GDM1 (cell line): ENCODE data around the gene MRC1.

Experiments used
- DNase-seq: peaks from one replicate; lab custom pipeline; 2025; lab: John Stamatoyannopoulos, UW

MRC1 gene

DNA sequence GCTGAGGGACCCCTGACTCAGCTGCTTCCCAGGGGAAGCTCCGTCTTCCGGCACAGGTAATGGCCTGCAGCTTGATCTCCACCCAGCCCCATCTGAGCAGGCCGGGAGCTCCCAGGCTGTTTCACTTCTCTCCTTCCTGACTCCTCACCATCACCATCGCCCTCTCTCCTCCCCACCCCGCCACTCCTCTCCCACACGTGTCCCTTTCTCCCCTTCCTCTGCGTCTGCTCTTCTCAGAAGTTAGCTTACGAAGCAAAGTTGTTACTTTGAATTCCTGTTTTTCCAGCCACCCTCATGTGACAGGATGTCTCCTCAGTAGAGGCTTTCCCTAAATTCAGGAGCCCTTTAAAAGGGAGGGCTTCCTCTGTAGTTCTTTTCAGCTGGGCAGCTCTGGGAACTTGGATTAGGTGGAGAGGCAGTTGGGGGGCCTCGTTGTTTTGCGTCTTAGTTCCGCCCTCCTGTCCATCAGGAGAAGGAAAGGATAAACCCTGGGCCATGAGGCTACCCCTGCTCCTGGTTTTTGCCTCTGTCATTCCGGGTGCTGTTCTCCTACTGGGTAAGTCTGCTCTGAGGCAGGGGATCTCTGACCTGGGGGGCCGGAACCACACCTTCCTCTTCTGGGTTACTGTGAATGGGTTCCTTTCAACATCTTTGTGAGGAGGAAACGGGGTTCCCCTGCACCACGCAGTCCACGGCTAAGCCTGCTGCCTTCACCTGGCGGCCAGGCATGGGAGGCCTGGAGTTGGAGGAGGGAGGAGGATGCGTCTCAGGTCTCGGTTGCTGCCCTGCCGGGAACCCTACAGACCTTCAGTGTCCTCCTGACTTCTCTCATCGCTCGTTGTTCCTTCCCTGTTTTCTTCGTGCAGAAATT lies at the start of gene MRC1:
Gene MRC1, plus strand, starts transcription at position 378 of the 871 bp plus-strand sequence. Its CDS starts 118 bp downstream, at position 496.
- DNase-seq = no peak

DNA sequence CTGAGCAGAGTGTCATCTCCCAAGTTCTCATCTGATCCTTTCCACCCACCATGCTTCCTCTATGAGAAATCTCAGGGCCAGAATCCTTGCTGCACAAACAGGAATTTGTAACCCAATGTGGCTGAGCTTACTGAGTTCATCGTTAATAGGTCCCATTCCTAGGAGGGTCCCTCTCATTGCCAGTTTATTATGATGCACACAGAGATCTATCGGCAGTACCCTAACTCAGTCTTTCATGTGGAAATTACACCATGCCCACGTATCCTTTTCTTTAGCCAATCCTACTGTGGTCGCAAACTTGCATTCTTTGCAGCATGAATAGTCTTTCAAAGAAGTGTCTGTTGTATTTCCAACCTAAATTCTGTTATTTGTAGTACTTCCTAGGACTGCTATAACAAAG lies 45.0 kb upstream of the MRC1 start:
- no peak for DNase-seq

DNA sequence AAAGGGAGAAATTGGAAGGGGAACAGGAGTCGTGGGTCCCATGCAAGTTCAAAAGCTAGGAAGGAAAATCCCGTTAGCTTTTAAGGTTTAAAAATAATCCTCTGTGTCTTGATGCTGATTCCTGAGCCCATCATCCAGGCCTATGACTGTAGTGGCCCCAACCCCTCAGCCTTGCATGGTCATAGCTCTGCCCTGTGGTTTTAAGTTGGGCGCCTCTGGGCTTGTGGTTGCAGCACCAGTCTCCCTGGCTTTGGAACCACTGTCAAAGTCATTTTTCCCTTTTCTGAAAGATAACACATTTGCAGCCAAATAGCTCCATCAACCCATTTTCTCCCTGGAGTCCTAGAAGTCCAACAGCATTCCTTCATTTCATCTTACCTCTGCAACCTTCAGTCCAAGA lies 43.5 kb upstream of the MRC1 start:
- DNase-seq = no peak

DNA sequence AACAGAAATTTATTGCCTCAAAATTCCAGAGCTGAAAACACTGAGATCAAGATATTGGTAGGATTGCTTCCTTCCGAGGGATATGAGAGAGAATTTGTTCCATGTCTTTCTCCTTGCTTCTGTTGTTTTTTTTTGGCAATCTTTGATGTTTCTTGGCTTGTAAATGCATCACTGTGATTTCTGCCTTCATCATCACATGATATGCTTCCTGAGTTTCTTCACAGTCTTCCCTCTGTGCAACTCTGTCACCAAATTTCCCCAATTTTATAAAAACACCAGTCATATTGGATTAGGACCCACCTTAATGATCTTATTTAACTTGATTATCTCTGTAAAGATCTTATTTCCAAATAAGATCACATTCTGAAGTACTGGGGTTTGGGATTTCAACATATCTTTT lies 42.4 kb upstream of the MRC1 start:
- DNase-seq = no peak

DNA sequence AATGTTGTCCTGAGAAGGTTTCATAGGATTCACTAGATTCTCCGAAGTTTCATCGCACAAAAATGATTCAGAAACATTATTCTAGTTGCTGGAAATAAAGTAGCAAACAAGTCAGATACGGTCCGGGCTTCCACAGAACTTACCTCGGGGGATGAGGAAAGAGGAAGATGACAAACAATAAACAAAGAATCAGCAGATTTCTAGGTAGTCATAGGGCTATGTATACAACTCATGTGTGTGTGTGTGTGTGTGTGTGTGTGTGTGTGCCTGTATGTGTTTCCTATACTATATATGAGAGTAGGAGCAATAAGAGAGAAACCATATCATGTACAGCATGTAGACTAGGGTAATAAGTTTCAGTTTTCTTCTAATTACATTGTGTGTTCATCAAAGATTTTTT lies 40.7 kb upstream of the MRC1 start:
- DNase-seq = no peak

DNA sequence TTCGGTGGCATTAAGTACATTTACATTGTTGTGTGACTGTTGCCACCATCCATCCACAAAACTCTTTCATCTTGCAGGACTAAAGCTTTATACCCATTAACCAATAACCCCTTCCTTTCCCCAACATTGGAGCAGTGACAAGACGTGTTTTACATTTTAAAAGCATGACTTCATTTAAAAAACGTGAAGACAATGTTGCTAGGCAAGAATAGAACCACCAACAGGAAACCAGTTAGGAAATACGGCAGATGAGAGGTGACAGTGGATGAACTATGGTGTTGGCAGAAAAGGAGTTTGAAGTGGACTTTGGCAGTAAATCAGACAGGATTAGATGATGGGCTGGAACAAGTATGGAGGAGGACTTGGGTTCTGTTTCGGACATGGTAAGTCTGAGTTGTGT lies 40.2 kb upstream of the MRC1 start:
- no peak for DNase-seq

DNA sequence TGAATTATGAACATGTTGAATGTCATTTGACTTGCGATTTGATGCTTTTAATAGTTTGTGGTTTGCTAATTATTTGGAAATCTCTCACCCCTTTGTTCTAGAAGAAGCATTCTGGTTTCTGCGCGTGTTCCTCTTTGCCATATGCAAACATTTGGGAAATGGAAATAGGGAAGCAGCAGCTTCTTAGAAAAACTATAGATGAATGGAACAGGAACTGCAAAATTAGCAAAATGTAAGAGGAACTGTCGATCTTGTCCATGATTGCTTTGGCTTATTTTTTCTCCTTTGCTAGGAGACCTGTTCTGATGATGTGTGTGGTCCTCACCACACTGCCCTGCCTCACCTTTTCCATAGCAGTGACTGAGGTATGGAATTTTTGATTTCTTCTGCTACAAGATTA lies 38.1 kb upstream of the MRC1 start:
- no peak for DNase-seq

DNA sequence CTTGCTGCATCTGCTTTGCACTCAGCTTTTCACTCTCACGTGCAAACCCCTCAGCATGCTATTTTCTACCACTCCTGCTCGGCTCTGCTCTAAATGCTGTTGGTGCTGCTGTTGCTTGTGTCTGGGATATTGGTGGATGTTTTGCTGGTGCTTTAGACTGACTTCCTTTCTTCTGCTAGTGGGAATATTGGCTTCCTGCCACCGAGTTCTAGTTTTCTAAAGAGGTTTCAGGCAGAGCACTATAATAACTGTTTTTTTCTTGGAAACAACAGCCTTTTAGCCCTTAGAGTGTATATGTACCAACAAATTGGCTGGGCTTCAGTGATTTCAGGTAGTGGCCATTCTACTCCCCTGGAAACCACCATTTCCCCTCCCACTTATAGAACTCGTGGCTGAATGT lies 29.4 kb upstream of the MRC1 start:
- DNase-seq = no peak

DNA sequence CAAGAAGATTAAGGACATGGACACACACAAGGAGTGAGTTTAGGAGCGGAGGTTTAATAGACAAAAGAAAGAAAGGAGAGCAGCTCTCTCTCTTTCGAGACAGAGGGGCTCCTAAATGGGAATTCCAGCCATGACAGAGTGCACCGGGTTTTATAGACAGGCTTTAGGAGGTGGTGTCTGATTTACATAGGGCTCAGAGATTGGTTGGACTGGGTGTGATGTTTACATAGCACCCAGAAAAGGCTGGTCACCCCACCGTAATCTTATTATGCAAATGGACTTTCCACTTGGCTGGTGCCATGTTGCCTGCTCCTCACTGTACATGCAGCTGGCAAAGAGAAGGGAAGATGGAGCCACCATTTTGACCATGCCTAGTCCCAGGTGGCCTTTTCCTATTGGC lies 28.4 kb upstream of the MRC1 start:
- DNase-seq = no peak

DNA sequence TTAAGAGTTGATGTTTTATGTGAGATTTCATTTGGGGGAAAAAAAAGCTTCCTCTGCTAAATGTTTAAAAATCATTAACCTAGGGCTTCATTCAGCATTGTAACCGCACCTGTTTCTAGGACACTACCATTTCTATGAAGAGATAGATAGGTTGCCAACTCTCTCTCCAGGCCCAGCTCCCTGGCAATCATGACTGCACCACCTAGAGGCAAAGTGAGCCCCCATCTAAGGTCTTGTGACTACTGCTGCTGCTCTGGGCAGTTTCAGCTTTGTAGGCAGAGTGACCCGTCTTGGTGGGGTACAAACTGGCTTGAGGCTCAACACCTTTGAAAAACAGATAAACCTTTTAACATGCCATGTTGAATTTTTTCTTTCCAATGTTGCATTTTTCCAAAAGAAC lies 27.3 kb upstream of the MRC1 start:
- DNase-seq = no peak

DNA sequence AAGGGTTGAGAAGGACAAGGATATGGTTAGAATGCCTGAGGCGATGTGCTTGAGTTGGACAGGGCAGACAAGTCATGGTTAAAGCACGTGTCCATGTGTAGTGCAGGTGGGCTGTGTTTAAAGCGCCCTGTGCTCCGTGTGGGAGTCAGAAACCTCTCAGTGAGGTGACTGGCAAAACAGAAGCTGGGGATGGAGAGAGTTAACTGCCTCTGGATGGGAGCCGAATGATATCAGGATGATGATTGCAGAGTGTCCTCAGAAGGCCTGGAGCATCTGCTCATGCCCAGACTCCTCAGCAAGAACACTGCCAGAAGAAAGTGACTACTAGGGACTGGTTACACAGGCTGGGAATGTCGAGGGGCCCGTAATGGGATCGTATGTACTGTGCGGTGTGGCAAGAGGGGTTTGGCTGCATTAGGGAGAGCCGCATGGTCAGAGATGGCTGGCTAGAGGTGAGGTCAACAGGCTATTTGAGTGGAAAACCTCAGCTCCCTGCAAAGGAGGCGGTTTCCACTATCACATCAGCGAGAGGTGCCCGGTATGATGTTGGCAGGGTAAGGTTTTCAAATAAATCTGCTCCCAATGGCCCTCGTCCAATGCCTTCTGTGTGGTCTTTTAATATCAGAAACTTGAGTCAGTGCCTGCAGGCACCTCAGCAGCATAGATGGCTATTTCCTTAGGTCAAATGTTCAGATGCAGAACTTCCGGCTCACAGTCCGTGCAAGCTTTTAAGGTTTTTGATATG lies 26.1 kb upstream of the MRC1 start:
- no peak for DNase-seq

DNA sequence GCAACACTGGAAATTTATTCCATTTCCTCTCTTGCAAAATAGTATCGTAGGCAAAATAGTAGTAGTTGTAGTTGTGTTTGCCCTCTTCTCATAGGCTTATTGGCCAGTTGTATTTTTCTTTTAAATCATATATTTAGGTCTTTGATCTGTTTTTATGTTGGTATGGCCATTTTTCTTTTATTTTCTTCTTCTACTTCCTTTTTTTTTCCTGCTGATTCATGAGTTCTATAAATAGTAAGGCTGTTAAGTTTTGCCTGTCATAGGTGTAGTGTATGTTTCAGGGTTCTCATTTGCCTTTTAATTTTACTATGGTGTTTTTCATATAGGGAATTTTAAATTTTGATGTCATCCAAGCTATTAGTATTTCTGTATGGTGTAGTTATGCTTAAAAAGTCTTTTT lies 25.4 kb upstream of the MRC1 start:
- DNase-seq = no peak

DNA sequence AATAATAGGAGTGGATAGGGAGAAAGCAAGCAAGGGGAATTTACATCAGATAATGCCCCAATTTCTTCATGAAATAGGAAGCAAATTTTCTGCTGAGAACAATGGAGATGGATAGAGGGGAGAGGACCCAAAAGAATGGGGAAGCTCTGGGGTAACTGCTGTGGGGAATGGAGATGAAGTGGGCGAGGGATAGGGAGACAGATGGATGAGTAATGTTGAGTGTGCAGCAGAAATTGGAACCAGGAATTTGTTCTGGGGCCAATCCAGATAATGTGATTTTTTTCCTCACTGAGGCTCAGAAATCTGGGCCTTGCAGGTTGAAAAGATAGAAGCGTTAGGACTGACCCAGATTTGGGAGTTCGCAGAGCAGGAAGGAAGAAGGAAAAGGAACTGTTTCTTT lies 24.5 kb upstream of the MRC1 start:
- DNase-seq = no peak

DNA sequence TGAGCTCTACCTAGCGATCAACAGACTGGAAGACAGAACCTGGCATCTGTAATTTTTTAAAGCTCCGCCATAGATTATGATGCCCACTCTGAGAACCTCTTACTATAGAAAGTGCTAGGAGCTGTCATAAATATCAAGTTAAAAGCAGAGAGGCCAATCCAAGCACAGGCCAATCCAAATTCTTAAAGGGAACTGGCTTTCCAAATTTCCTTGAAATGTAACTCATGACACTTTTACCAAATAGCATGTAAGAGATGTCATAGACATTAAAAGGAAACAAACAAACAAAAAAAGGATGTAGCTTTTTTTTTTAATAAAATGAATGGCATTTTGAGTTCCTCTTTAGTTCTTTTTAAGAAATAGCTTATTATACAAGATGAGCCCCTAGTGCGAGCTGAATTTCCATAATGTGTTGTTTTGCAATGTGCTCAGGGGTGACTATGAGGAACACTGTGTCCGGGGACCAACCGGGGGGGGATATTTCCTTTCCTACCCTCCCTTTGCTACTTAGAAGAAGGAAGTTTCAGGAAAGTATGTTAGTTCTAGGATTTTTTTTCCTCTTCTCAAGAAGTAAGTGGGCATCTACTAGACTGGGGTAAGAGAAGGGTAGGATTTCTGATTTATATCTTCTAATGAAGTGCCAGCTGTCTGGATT lies 23.7 kb upstream of the MRC1 start:
- DNase-seq = no peak

DNA sequence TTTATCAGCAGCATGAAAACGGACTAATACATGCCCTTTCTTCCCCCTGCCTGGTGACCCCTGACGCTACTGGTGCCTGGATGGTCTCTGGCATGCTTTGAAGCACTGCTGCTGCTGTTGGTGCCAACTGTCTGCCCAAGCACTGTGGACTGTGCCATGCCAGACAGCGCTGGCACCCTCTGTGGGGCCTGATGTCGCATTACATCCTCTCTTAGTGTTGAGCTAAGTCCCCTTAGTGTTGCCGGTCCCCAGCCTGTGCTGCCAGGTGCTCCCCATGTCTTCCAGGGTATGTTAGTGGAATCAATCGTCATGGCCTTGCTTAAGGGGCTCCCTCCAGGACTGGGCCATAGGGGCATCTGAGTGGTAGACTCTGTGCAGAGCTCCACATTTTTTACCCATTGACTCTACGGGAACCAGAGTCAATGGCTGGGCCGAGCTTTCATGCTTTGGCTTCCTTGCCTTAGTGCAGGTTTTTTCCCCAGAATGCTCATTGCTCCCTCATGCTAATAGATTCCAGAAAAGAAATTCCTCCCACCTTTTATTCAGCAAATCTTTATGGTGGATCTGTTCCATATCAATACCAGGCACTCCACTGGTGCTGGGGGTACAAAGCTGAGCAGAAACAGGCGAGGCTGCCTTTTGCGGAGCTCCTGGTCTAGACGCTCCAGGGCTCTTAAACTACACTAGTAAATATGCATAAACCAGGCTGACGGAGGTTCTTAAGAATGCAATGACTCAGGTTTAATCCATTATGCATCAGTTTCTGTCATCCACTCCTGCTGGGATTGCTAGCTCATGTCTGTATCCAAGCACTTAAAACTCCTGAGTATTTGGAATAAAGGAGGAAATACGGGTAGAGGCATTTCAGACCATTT lies 21.8 kb upstream of the MRC1 start:
- DNase-seq = no peak

DNA sequence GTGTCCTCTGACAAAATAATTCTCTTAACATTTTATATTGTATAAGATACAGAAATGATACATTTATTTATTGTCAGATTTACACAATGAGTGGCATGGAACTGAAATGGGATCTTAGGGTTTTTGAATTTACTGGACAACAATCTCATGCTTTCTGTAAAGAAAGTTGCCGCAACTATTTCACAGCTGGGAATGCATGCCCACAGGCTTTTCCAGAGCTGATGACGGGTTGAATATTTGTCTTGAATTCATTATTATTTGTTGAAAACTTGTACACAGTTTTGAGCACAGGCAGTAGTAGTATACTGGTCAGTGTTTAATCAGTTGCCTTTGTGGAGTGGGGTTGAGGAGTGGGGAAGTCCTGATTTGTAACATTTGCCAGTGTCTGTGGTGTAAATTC lies 20.5 kb upstream of the MRC1 start:
- no peak for DNase-seq

DNA sequence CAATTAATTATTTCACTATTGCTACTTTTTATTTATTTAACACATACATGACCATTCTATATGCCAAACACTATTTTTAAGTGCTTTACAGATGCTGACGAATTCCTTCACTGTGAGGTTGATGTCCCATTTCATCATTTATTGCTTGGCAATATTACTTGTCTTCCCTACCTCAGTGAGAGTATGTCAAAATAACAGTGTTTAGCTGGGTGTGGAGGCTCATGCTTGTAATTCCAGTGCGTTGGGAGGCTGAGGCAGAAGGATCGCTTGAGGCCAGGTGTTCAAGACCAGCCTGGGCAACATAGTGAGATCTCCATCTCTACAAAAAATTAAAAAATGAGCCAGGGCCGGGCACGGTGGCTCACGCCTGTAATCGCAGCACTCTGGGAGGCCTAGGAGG lies 19.8 kb upstream of the MRC1 start:
- no peak for DNase-seq

DNA sequence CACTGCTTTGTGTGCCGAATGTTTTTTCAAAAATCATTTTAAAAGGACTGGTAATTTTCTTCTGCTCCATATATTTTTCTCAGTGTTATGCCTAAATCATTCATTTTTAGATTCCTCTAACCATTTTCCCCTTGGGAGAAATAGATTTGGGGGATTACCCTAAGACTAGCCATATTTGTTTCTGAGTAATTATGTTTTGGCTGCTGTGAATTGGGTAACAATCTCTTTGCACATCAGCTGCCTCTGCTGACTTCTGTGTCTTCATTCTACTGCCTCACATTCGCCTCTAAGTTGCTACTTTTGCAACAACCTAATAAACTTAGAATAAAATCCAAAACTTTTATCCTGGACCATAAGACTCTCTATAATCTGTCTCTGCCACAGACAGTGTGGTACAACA lies 18.5 kb upstream of the MRC1 start:
- no peak for DNase-seq

DNA sequence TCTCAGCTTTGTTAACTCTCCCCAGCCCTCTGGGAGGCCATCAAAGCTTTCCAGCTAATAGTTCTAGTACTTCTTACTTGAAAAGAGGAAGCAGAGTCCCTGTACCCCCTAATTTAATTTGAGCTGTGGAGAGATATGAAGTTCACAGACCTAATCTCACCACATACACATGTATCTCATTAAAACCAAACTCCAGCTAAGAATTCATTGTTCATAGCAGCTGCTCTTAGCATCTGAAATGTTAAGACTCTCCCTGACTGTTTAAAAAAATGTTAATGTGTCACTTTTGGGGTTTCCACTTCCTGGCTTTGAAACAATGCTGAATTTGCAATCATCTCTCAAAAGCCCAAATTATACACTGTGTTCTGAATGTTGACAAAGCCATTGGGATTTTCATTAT lies 16.2 kb upstream of the MRC1 start:
- DNase-seq = no peak

DNA sequence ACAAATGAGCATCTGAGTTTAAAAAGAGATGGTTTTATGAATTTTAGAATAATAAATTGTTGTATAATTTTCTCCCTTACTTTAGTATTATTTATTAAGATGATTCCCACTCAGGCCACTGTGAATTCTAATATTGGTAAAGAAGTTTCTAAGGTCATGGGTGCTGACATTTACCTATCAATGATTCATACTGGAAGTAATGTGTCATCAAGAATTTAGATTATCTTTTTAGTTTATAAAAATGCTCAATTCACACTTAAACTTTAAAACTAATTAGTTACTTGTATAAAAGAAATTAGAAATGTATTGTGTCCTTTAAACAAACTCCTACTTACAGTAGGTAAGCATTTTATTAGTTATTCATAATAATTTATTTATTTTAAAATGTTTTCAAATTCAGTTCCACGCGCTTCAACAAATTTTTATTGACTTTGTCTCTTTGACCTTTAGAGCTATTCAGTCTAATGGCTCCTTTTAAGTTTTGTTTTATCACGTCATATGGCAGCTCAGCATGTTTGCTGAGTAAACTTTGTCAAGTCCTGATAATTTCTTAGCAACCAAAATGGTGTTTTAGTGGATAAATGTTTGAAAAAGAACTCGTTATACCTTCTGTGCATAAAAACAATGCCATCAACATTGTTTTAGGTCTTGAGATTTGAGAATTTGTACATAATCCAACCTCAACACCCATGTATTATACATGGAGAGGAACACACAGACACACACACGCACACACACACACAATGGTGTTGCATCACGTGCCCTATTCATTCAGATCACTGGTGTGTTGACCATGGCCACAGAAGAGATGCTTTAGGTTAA lies 15.1 kb upstream of the MRC1 start:
- DNase-seq = no peak

DNA sequence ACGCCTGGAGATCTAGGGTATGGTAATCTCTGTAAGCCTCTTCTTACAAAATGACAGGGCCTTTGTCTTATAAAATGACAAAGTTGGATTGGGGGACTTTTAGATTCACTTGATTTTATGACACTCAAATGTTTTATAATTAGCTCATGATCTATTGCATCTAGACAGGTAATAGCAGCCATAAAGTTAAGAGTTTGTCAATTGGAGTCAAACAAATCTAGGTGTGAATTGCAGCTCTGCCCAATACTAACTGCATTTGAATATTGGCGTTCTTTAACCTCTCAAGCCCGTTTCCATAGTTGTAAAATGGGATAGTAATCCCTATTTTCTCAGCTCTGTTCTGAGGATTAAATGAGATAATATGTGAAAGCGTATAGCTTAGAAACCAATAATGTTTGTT lies 14.1 kb upstream of the MRC1 start:
- no peak for DNase-seq
